HG02571 (cell line): ENCODE results near the gene TAAR5.
"Not testable (repeated sequence)": the region's sequence is repeated elsewhere in the genome, so short reads cannot be mapped to it uniquely, and the experiment has no call there.

Experiments used
- ATAC-seq: cut with Tn5 transposase; IDR thresholded peaks from one replicate; pipeline ENCODE4 v1.9.1; 2021; ENCODE audit warnings: mild to moderate bottlenecking, moderate library complexity; ENCODE audit not compliant: unreplicated experiment

Gene TAAR5

DNA sequence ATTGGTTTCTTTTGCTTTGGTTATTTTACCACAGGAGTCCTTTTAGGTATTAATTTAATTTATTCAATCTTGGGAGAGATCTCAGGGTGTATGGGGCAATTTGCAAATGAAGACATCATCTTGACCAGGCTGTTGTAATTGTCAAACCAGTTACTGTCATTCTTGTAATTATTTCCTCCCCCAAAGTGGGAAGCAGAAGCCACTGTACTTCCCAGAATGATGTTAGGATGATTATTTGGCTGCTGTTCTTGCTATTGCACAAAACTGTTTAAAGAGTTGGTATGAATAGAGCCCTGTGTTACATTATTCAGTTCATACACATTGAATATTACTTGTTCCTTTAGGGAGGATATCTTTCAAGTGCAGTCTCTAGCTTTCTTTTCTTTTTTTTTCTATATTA, 17.8 kb downstream of the TAAR5 start:
- no peak for ATAC-seq

DNA sequence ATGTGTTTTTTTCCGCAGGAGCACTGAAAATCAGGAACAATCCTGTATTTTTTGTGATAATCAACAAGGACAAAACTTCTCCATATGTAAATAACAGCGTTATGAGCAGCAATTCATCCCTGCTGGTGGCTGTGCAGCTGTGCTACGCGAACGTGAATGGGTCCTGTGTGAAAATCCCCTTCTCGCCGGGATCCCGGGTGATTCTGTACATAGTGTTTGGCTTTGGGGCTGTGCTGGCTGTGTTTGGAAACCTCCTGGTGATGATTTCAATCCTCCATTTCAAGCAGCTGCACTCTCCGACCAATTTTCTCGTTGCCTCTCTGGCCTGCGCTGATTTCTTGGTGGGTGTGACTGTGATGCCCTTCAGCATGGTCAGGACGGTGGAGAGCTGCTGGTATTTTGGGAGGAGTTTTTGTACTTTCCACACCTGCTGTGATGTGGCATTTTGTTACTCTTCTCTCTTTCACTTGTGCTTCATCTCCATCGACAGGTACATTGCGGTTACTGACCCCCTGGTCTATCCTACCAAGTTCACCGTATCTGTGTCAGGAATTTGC, 19.2 kb downstream of the TAAR5 start, which contains the start of gene TAAR6:
Gene TAAR6 (plus strand): TSS at position 102 of the 557 bp plus-strand sequence. CDS start 0 bp downstream, at position 102.
- ATAC-seq = no peak

- ATAC-seq = no peak
Measured at GRCh38 chr6:132569170-132569569, 20.4 kb downstream of the TAAR5 start.

DNA sequence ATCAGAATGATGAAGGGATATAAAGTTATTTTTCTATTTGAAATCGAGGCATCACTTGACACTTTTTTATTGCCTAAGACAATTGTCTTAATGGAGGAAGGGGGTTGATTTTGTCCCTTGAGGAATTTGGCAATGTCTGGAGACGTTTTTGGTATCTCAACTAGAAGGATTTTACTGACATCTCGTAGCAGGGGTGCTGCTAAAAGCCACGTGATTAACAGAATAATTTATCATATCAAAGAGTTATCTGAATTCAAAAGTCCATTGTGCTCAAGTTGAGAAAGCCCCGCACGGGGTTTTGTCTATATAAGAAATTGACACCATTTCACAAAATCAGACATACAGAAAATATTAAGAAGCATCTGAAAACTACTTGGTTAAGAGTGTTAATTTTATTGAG, 20.9 kb downstream of the TAAR5 start:
- no peak for ATAC-seq

DNA sequence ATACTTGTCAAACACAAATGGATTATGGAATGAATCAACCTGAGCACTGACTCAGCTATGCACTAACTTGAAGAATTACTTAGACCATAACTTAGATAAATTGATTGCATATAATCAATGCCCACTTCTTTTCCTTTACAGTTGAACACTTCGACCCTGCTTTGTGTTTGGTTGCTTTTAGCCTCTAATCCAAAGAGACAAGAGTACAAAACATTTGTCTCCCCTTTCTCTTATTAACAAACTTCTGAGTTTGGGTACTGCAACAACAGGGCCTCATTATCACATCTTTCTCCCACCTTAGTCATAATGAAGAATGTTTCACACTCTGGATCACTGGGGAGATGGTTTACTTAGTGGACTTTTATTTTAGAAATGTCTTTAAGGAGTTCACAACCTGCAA, 22.0 kb downstream of the TAAR5 start:
- ATAC-seq = no peak

DNA sequence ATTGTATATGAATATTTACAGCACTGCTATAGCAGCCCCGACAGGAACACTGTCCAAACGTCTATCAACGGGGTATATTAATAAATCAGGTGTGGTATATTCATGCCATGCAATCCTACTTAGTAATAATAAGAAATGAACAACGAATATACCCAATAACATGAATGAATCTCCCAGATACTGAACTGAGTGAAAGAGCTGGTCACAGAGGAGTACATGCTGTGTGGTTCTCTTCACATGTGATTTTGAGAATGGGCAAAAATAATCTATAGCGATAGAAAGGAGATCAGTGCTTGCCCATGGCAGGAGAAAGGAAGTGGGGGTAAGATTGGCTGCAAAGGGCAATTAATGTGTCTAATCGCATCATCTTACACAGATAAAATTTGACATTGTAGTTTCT, 23.1 kb downstream of the TAAR5 start:
- ATAC-seq = no peak

DNA sequence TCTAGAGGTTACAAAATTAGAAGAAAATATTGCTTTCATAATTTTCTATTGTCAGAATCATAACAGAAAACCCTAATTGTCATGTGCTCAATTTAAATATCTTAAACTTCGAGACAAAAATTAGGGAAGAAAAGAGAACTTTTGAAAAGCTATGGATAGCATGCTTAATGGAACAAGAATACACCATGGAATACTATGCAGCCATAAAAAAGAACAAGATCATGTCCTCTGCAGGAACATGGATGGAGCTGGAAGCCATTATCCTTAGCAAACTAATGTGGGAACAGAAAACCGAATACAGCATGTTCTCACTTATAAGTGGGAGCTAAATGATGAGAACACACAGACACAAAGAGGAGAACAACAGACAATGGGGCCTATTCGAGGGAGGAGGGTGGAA, 29.5 kb downstream of the TAAR5 start:
- not testable (repeated sequence) for ATAC-seq

- no peak for ATAC-seq
Measured at GRCh38 chr6:132552372-132552771, 37.2 kb downstream of the TAAR5 start, which contains the start of gene TAAR8. Gene TAAR8 (plus strand): TSS chr6:132552672. CDS start chr6:132552693, 21 bp downstream.

DNA sequence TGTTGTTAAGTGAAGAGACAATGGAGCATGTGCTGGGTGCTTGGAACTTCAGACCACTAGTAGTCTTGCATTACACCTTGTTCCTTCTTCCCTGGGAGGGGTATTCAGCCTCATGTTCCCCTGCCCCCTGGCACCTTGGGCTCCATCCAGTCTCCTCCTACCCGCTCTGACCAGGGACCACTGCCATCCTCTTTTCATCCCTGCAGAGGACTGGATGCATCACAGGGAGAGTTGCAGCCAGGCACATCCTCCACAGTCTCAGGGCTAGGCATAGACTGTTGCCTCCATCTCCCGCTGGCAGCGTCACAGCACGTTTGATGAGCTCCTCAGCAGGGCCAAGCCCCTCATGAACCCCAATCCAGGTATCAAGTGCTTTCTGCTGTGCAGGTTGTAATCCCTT, 38.3 kb downstream of the TAAR5 start:
- ATAC-seq = no peak

DNA sequence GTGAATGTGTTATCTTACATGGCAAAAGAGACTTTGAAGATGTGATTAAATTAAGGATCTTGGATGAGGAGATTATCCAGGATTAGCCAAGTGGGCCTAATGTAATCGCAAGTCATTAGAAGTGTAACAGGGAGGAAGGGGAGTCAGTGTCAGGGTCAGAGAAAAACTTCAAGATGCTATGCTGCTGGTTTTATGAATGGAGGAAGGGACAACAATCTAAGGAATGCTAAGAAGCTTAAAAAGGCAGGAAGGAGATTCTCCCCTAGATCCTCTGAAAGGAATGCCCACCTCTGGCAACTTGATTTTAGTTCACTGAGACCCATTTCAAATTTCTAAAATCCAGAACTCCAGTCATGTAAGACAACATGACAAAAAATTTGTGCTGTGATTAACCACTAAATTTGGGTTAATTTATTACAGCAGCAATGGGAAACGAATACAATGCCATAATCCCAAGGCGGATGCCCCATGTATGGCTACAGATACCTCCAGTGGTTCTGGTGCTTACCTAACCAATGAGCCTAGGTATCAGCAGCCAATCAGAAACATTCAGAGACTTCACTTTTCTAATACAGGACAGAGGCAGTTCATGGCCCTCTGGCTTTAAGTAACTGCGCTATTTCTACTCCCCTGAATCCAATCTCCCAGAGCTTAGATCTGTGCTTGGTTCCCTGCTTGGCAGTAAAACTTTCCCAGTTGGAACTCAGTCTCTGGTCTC, 40.6 kb downstream of the TAAR5 start:
- no peak for ATAC-seq

DNA sequence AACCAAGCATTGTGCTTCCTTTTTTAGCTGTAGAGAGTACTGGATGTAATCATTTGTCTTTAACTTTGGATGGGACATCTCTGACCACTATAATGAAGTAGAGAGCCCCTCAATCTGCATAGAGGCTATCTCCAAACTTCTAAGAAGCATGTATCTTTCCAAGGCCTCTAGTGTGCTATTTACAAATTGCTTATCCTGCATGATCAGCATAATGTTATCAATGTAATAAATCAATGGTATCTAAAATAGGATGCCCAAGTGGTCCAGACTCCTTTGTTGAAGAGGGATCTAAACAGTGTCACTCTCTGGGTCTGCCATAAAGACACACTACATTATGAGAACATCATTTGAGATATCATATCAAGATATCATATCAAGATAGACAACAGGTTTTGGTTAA, 44.7 kb downstream of the TAAR5 start:
- no peak for ATAC-seq
